GM10248 (cell line): ENCODE measurements around the gene PDIA6.

Experiments used
- CTCF ChIA-PET: fragments of 300-600 bp; sonication (Branson Sonifier 250); formaldehyde crosslinking; extraction: SDS; loops from one replicate; lab custom pipeline; 2021; ENCODE audit warnings: antibody characterized with exemption; lab: Yijun Ruan, JAX
- POLR2A ChIA-PET: fragments of 350-650 bp; sonication (Branson Sonifier 250); formaldehyde crosslinking; extraction: SDS; loops from one replicate; lab custom pipeline; 2020; ENCODE audit warnings: antibody characterized with exemption; lab: Yijun Ruan, JAX
- DNase-seq: peaks from one replicate; pipeline ENCODE4 v3.0.0; 2012; ENCODE audit errors: extremely low spot score
- CTCF ChIP-seq: IDR thresholded peaks from 2 replicates; pipeline ENCODE4 v1.5.1; 2012; ENCODE audit warnings: mild to moderate bottlenecking, low read depth; ENCODE audit errors: extremely low read depth, missing control alignments, control extremely low read depth

PDIA6 gene

GRCh38 chr2:10757814-10758286 lies 54.7 kb downstream of the PDIA6 start:
- no peak for TF ChIP-seq CTCF

GRCh38 chr2:10755621-10756020 lies 57.0 kb downstream of the PDIA6 start:
- no peak for TF ChIP-seq CTCF
- ChIA-PET CTCF (interaction anchor here (0.9 kb wide), 1 partner anchor 771 kb away, joined by 3 read pairs; no protein-coding TSS in a partner anchor), POLR2A (no interaction called here)
- no peak for DNase-seq

More at GRCh38 chr2:10757814-10758286, 54.7 kb downstream of the PDIA6 start:
- ChIA-PET CTCF (no interaction called here), POLR2A (no interaction called here)
- DNase-seq: no peak

GRCh38 chr2:10753876-10754275 lies 58.7 kb downstream of the PDIA6 start:
- ChIA-PET POLR2A (no interaction called here), CTCF (no interaction called here)
- DNase-seq: no peak
- no peak for TF ChIP-seq CTCF

- CTCF ChIA-PET: no interaction called here
- no peak for DNase-seq
- POLR2A ChIA-PET: no interaction called here
- TF ChIP-seq CTCF: no peak
Observed at GRCh38 chr2:10753156-10753555, 59.4 kb downstream of the PDIA6 start.

GRCh38 chr2:10752236-10752635 lies 60.3 kb downstream of the PDIA6 start:
- POLR2A ChIA-PET: no interaction called here
- CTCF ChIA-PET: no interaction called here
- no peak for TF ChIP-seq CTCF
- no peak for DNase-seq

- POLR2A ChIA-PET: no interaction called here
- DNase-seq: no peak
- CTCF ChIA-PET: no interaction called here
- no peak for TF ChIP-seq CTCF
Observed at GRCh38 chr2:10750610-10751009, 62.0 kb downstream of the PDIA6 start.
